Measurements from ENCODE around the gene MRTFA.

DNA sequence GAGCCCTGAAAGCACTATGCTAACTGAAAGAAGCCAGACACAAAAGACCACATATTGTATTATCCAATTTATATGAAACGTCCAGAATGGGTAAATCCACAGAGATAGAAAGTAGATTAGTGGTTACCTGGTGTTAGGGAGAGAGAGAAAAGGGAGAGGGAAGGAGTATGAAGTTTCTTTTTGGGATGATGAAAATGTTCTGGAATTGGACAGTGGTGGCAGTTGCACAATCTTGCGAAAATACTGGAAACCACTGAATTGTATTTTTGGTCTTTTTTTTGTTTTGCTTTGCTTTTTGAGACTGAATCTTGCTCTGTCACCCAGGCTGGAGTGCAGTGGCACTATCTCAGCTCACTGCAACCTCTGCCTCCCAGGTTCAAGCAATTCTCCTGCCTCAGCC lies 63.5 kb downstream of the MRTFA start:
- TF ChIP-seq, protein P1, sequence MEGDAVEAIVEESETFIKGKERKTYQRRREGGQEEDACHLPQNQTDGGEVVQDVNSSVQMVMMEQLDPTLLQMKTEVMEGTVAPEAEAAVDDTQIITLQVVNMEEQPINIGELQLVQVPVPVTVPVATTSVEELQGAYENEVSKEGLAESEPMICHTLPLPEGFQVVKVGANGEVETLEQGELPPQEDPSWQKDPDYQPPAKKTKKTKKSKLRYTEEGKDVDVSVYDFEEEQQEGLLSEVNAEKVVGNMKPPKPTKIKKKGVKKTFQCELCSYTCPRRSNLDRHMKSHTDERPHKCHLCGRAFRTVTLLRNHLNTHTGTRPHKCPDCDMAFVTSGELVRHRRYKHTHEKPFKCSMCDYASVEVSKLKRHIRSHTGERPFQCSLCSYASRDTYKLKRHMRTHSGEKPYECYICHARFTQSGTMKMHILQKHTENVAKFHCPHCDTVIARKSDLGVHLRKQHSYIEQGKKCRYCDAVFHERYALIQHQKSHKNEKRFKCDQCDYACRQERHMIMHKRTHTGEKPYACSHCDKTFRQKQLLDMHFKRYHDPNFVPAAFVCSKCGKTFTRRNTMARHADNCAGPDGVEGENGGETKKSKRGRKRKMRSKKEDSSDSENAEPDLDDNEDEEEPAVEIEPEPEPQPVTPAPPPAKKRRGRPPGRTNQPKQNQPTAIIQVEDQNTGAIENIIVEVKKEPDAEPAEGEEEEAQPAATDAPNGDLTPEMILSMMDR (IDR thresholded peaks at IDR 0.05), result no peak
- TF ChIP-seq POLR2A (IDR thresholded peaks at IDR 0.05), result no peak
